PC-3 (cell line): ENCODE data around the gene TIMP1.

Source experiments
- EZH2 ChIP-seq: fragments of 300-600 bp; sonication (generic); IDR thresholded peaks from one replicate; pipeline ENCODE4 v1.6.1; 2017; ENCODE audit warnings: antibody characterized with exemption, mild to moderate bottlenecking, low read length; ENCODE audit not compliant: unreplicated experiment
- EZH2phosphoT487 ChIP-seq: fragments of 300-600 bp; sonication (generic); IDR thresholded peaks from 2 replicates; pipeline ENCODE4 v1.6.1; 2018; ENCODE audit warnings: mild to moderate bottlenecking, antibody characterized with exemption, low read length, borderline replicate concordance
- TF ChIP-seq, protein P1 (sequence below): fragments of 300-600 bp; sonication (generic); conservative IDR thresholded peaks from 2 replicates; pipeline ENCODE4 v1.5.1; 2017; ENCODE audit warnings: antibody characterized with exemption, low read depth, mild to moderate bottlenecking, low read length

DNA sequence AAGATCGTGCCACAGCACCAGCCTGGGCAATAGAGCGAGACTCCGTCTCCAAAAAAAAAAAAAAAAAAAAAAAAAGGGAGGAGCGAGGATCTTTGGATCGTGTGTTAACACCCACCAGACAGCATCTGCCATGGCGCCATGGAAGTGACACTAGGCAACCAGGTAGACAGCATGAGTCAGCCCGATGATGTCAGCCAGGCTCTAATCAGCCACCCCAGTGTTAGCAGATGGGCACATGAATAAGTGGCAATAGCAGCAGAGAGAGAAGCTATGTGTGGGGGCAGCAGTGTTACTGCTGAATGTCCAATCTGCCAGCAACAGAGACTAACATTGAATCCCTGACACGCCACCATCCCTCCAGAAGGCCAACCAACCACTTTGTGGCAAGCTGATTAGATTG lies 30.8 kb downstream of the TIMP1 start:
- TF ChIP-seq, protein P1, sequence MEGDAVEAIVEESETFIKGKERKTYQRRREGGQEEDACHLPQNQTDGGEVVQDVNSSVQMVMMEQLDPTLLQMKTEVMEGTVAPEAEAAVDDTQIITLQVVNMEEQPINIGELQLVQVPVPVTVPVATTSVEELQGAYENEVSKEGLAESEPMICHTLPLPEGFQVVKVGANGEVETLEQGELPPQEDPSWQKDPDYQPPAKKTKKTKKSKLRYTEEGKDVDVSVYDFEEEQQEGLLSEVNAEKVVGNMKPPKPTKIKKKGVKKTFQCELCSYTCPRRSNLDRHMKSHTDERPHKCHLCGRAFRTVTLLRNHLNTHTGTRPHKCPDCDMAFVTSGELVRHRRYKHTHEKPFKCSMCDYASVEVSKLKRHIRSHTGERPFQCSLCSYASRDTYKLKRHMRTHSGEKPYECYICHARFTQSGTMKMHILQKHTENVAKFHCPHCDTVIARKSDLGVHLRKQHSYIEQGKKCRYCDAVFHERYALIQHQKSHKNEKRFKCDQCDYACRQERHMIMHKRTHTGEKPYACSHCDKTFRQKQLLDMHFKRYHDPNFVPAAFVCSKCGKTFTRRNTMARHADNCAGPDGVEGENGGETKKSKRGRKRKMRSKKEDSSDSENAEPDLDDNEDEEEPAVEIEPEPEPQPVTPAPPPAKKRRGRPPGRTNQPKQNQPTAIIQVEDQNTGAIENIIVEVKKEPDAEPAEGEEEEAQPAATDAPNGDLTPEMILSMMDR: no peak
- no peak for TF ChIP-seq EZH2phosphoT487
- TF ChIP-seq EZH2: no peak
